KOPT-K1 (cell line): ENCODE measurements around the gene ZBTB8OS.
"Not testable (repeated sequence)": the region's sequence is repeated elsewhere in the genome, so short reads cannot be mapped to it uniquely, and the experiment has no call there.

Source experiments
- H3K27ac ChIP-seq: fragments of 200-600 bp; sonication (generic); 2 replicates; pipeline ENCODE4 v1.5.1; 2016; ENCODE audit warnings: antibody characterized with exemption, mild to moderate bottlenecking, low read depth, low read length; ENCODE audit not compliant: poor library complexity, severe bottlenecking
- H3K36me3 ChIP-seq: fragments of 200-600 bp; sonication (generic); 2 replicates; pipeline ENCODE4 v1.5.1; 2017; ENCODE audit warnings: antibody characterized with exemption, mild to moderate bottlenecking, low read length, moderate library complexity; ENCODE audit not compliant: insufficient read depth
- H3K9me3 ChIP-seq: fragments of 200-600 bp; sonication (generic); 2 replicates; pipeline ENCODE4 v1.5.1; 2017; ENCODE audit warnings: antibody characterized with exemption, low read length, mild to moderate bottlenecking; ENCODE audit not compliant: insufficient read depth, poor library complexity, severe bottlenecking

The ZBTB8OS gene

DNA sequence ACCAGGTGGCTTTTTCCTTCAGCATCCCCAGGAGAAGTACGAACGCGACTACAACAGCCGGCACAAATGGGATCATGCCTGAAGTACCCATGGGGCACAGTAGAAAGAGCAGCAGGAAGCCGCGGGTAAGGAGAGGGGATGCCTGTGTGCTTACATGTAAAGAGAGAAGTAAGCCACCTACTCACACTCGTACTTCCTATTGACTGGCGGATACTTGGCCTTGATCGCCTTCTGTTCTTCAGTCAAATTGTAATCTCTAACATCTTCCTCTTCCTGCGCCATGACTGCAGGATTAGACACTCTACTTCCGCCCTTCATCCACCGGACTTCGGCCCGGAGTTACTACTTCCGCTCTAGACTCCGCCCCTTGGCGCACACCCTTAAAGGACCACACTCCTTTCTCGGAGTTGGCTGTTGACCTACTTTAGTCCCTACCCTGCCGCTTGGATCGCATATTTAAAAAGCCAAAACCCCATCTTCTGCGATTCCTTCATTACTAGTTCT is at the start of gene ZBTB8OS:
Gene ZBTB8OS, minus strand, starts transcription at position 303 of the 504 bp plus-strand sequence. Its CDS starts 21 bp downstream, at position 282.
- Histone ChIP-seq H3K27ac (peak within 1 kb of the TSS; percentile 98), H3K36me3 (peaks cover 44% of the 10 kb centered on the region), H3K9me3 (no peaks in the 10 kb centered on the region)

DNA sequence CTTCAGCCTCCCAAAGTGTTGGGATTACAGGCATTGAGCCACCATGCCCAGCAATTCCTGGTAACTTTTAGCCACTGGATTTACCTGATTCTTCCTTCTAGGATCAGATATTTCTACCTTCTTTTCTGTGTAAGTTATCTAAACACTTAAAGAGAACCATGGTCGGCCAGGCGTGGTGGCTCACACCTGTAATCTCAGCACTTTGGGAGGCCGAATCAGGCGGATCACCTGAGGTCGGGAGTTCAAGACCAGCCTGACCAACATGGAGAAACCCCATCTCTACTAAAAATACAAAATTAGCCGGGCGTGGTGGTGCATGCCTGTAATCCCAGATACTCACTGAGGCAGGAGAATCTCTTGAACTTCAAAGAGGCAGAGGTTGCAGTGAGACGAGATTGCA is 46.6 kb upstream of the ZBTB8OS start:
- H3K27ac ChIP-seq, H3K9me3 ChIP-seq, H3K36me3 ChIP-seq: not testable (repeated sequence)

DNA sequence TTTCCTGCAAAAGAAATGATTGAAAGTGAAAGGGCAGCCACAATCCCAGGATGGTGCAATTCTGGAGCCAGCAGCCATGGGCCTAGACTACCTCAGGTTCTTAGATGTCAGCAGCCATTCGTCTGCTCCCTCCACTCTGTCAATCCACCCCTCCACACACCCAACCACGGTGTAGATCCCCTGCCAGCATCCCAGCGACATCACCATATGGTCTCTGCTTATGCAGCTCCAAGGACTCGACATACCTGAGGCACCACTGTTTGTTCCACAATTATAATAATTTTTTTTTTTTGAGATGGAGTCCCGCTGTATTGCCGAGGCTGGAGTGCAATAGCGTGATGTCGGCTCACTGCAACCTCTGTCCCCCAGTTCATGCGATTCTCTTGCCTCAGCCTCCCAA is 45.7 kb upstream of the ZBTB8OS start:
- H3K36me3 ChIP-seq: no peaks in the 10 kb centered on the region
- no peak overlapping the region for H3K27ac ChIP-seq
- H3K9me3 ChIP-seq: no peaks in the 10 kb centered on the region

DNA sequence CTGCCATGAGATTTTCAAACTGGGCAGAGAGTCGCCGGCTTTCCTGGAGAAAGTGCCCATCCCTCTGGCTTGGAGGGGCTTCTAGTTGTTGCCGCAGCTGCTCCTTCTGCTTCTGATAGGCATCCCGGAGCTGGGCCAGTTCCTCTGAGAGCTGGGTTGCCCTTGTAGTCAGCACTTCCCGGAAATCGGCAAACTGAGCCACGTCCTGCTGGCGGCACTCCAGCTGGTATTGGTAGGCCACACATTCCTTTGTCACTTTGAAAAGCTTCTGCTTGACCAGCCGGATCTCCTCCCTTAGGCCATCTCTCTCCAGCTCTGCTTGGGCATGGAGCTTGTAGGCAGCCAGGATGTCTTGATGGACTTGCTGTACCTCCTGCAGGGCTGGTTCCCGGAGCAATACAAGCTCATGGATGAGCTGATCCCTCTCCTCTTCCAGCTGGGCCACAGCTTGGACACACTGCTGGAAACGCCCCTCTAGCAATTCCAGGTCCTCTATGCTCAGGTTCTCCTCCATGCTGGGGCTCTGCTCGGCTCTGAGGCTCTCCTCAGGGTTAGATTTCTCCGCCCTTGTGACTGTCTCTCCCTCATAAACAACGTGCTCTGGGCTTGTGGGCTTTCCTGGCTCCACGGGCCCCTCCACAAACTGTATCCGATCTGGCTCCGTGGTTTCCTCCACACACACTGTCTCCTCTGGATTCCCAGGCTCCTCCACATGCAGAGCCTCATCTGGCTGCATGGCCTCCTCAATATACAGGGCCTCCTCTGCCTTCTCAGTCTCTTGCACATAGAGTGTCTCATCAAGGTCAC is 45.0 kb upstream of the ZBTB8OS start:
- Histone ChIP-seq H3K36me3 (no peaks in the 10 kb centered on the region), H3K27ac (no peak overlapping the region), H3K9me3 (no peaks in the 10 kb centered on the region)

DNA sequence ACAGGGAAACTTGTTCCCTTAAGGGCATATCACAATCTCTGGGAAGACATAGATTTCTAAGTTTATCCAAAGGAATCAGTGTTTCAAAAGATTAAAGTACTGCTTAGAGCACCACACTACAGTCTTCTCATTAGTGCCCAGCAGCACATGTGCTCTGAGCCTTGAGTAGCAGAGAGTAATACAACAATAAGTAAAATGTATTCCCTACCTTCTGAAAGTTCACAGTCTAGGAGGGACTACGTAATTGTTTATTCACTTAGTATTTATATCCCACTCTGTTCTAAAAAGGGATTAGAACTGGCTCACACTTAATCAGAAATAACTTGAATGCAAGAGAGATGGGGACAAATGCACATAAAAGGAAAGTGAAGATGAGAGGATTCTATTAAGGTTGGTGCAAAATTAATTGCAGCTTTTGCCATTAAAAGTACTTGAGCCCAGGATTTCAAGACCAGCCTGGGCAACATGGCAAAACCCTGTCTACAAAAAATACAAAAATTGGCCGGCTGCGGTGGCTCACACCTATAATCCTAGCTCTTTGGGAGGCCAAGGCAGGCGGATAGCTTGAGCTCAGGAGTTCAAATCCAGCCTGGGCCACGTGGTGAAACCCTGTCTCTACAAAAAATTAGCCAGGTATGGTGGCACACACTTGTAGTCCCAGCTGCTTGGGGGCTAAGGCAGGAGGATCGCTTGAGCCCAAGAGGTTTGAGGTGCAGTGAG is 43.3 kb upstream of the ZBTB8OS start:
- no peak overlapping the region for H3K27ac ChIP-seq
- peaks cover 3% of the 10 kb centered on the region; the same call in 1 of the 2 replicates for H3K36me3 ChIP-seq
- H3K9me3 ChIP-seq: no peaks in the 10 kb centered on the region

DNA sequence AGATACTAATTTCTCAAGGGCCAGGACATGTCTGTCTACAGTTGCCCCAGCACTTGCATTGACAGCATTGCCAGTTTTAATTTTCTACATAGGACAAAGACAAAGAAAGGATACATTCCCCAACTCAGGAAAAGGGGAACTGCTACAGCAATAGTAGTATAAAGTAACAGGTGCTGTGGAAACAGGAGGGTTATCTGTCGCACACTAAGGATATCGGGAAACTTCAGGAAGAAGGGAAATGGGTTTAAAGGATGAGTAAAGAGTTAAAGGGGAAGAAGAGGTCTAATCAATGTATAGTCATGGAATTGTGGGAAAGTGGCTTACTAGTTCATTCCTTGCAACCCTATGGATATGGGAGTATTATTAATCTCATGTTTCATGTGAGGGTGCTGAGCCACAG is 36.0 kb upstream of the ZBTB8OS start:
- H3K36me3 ChIP-seq: peaks cover 66% of the 10 kb centered on the region
- H3K27ac ChIP-seq: no peak overlapping the region
- H3K9me3 ChIP-seq: no peaks in the 10 kb centered on the region

DNA sequence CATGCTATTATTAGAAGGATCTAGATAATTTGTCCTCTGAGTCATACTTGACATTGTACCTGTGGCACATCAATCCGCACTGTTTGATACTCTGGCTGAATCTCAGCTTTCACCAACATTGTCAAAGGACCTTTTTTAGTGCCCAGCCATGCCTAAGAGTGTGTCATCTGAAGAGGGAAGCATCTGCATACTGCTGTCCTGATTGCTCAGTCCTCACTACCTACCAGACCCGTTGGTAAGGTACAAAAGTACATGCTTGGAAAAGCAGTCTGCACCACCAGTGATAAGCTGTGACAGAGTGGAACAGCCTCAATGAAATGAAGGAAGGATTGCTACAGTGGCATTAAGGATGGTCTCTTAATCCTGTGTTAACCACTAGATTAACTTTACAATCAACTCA is 35.1 kb upstream of the ZBTB8OS start:
- no peak overlapping the region for H3K27ac ChIP-seq
- peaks cover 75% of the 10 kb centered on the region for H3K36me3 ChIP-seq
- no peaks in the 10 kb centered on the region for H3K9me3 ChIP-seq

DNA sequence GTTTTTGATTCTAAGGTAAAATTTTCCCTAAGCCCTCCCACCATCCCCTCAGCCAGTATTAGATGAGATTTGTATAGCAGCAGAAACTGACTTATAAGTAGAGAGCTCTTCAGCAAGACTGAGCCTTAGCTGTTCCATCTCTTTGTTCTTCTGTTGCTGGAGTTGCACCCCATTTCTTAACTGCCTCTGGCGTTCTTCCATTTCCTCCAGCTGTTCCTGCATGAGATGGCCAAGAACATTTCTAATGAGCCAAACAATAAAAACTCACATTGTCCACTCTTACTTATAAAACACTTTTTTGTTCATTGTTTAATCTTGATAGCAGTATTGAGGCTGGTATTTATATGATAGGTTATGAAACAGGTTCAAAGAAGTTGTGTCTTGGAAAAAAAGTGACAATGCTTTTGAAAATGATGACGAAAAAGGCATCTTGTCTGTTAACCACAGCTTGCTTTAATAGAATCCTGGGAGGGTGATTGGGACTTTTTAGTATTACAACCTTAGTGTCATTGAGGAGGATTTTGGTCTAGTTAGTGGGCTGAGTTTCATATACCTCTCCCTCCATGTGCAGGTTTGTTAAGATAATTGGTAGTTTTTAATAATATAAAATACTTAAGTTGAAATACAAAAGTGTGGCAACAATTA is 33.9 kb upstream of the ZBTB8OS start:
- H3K36me3 ChIP-seq: peaks cover 87% of the 10 kb centered on the region
- H3K9me3 ChIP-seq: no peaks in the 10 kb centered on the region
- no peak overlapping the region for H3K27ac ChIP-seq

DNA sequence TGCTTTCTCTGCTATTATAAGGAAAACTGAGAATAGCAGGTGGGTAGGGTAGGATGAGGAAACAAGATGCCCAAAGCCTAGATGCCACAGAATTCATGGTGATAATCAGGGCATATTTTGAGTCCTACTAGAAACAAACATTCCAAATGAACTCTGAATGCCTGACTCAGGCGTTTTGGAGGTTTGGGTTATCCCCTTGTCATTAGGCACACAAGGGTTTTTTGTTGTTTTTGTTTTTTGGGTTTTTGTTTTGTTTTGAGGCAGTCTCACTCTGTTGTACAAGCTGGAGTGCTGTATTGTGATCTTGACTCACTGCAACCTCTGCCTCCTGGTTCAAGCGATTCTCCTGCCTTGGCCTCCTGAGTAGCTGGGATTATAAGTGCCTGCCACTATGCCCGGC is 33.0 kb upstream of the ZBTB8OS start:
- no peaks in the 10 kb centered on the region for H3K9me3 ChIP-seq

DNA sequence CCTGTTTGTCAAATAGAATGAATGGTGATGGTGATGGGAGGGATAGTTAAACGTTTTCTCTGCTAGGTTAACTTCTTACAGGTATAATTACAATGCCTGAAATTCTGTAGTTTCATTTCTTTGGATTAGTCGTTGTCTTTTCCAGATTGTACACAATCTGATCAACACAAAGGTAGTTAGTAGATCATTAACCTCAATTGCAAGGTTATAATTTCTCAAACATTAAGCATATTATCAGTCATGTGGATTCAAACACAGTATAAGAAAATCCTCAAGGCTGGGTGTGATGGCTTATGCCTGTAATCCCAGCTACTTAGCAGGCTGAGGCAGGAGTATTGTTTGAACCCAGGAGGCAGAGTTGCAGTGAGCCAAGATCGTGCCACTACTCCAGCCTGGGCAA is 31.6 kb upstream of the ZBTB8OS start:
- no peak overlapping the region for H3K27ac ChIP-seq
- H3K9me3 ChIP-seq: no peaks in the 10 kb centered on the region
- peaks cover 100% of the 10 kb centered on the region for H3K36me3 ChIP-seq

More for the DNA sequence above, 33.0 kb upstream of the ZBTB8OS start:
- Histone ChIP-seq H3K36me3 (peaks cover 91% of the 10 kb centered on the region), H3K27ac (no peak overlapping the region)

DNA sequence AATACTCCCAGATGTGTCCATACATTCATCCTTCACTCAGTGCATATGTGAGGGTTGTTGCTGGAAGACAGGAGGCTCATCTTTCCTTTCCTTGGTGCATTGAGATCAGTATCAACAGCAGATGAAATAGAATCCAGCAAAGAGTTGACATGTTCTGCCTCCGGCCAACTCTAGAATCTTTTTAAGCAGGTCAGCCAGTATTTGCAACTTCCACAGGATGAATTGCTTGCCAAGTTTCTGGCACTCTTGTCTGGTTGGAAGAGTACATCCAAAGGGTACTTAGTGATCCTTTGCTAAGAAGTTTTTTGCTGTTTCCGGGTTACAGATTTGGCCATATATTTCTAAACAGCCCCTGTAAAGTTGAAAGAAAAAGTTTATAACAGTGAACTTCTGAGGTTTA is 31.2 kb upstream of the ZBTB8OS start:
- Histone ChIP-seq H3K9me3 (no peaks in the 10 kb centered on the region), H3K36me3 (peaks cover 100% of the 10 kb centered on the region), H3K27ac (no peak overlapping the region)

DNA sequence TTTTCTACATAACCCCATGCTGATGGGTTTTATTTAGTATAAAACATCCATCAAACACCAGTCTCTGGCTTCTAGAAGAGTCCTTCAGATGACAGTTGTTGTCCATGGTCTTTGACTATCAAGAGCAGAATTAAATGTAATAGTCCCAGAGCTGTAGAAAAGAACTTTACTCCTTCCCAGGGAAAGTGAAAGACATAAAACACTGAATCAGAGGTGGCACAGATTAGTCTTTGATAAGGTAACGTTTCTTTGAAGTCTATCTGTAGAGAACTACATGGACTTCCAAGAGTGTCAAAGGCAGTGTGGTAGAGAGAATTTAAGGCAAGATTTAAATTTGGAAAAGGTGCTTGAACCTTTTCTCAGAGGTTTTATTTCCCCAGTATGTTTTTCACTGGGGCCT is 30.3 kb upstream of the ZBTB8OS start:
- H3K27ac ChIP-seq: no peak overlapping the region
- no peaks in the 10 kb centered on the region for H3K9me3 ChIP-seq
- peaks cover 100% of the 10 kb centered on the region for H3K36me3 ChIP-seq

DNA sequence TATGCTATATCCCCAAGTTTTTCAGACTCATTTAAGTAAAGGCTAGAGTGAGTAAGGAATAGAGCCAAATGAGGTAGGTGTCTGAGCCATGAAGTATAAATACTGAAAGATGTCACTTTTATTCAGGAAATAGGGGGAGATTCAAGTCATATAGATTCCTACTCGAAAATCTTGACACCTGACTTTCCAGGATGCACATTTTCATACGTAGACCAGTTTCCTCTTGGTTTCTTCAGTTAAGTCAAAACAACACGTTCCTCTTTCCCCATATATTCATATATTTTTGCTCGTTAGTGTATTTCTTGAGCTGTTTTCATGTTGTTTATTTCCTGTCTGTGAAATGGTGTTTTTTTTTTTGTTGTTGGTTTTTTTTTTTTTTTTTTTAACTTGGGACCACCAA is 29.6 kb upstream of the ZBTB8OS start:
- H3K36me3 ChIP-seq: peaks cover 100% of the 10 kb centered on the region
- not testable (repeated sequence) for H3K9me3 ChIP-seq, H3K27ac ChIP-seq

DNA sequence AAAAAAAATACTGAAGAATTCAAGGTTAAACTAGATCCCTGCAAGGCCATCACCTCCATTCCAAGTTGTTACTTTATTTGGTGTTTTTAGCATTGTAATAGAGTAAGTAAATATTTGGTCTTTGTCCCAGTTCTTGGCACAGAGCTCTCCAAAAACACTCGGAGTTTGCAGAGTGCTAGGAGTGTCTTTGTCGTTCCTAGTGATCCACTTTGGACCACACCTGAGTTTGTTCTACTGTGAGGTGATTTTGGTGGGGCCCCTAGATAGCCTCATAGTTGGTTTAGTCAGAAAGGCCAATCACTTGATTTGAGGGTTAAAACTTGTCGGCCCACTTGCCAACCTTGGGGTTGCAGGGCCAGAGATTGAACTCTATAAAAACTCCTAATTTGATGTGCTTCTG is 26.6 kb upstream of the ZBTB8OS start:
- peaks cover 100% of the 10 kb centered on the region for H3K36me3 ChIP-seq
- no peaks in the 10 kb centered on the region for H3K9me3 ChIP-seq
- H3K27ac ChIP-seq: no peak overlapping the region

DNA sequence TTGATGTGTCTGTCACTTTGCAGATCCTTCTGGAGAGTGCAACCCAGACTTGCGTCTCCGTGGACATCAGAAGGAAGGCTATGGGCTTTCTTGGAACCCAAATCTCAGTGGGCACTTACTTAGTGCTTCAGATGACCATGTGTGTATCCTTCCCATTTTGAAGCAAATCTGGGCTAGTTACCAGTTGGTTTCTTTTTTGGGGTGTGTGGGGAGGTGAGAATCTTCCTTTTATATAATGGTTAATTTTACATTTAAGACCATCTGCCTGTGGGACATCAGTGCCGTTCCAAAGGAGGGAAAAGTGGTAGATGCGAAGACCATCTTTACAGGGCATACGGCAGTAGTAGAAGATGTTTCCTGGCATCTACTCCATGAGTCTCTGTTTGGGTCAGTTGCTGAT is 18.4 kb upstream of the ZBTB8OS start:
- H3K9me3 ChIP-seq, H3K27ac ChIP-seq: not testable (repeated sequence)
- peaks cover 100% of the 10 kb centered on the region for H3K36me3 ChIP-seq
